Left ventricle myocardium inferior (tissue), 1 donor: ENCODE results near the gene TBC1D19. TPM values are rescaled to one million over a fixed set of nuclear protein-coding genes. Genes with fewer than 3 reads are reported as not detected.
A peak's percentile ranks its signal among the peaks of the same experiment; 100 is the strongest.

ENCODE experiments used
- DNase-seq: peaks from one replicate; pipeline ENCODE4 v3.0.0-alpha.2; 2020
- H3K27ac ChIP-seq: fragments of 200-600 bp; replicated peaks from 2 replicates; pipeline ENCODE4 v1.8.0; 2021
- H3K27me3 ChIP-seq: fragments of 200-600 bp; 2 replicates; pipeline ENCODE4 v1.8.0; 2021; ENCODE audit warnings: low read depth
- H3K36me3 ChIP-seq: fragments of 200-600 bp; 2 replicates; pipeline ENCODE4 v1.8.0; 2021
- H3K4me1 ChIP-seq: fragments of 200-600 bp; 2 replicates; pipeline ENCODE4 v1.8.0; 2021
- H3K4me3 ChIP-seq: fragments of 200-600 bp; 2 replicates; pipeline ENCODE4 v1.8.0; 2021; ENCODE audit warnings: mild to moderate bottlenecking, moderate library complexity
- H3K9me3 ChIP-seq: fragments of 200-600 bp; replicated peaks from 2 replicates; pipeline ENCODE4 v1.8.0; 2021
- CTCF ChIP-seq: fragments of 200-600 bp; IDR thresholded peaks from 2 replicates; pipeline ENCODE4 v1.8.0; 2021; ENCODE audit warnings: antibody characterized with exemption, mild to moderate bottlenecking, borderline replicate concordance
- intact Hi-C: fragments of 100-400 bp; cut with micrococcal nuclease; formaldehyde crosslinking; loops from one replicate; pipeline ENCODE4 v1.11.0; 2022
- total RNA-seq: library from RNA; stranded (reverse); fragmentation: NEBNext Ultra II Directional; extraction: Animal tissue kit (Norgen Biotek cat#: 25700); gene quantifications from one replicate; pipeline ENCODE4 v1.2.1, GENCODE V29; 2021
- donor health status: DM: no; HTN: yes; CAD: no; lungs with severe emphysema.

The TBC1D19 gene
- total RNA-seq, 1 donor from 2014 or later, result 8.6 TPM

GRCh38 chr4:26782830-26783202 lies 198.9 kb downstream of the TBC1D19 start:
- no peaks in the 10 kb centered on the region for H3K27me3 ChIP-seq
- intact Hi-C loops, result no loop called here
- H3K4me1 ChIP-seq, result peaks cover 39% of the 10 kb centered on the region
- TF ChIP-seq CTCF, result no peak
- no peak overlapping the region for H3K4me3 ChIP-seq
- DNase-seq, result no peak
- H3K36me3 ChIP-seq, result no peaks in the 10 kb centered on the region
- no peak overlapping the region for H3K27ac ChIP-seq
- H3K9me3 ChIP-seq, result no peaks in the 10 kb centered on the region

DNA sequence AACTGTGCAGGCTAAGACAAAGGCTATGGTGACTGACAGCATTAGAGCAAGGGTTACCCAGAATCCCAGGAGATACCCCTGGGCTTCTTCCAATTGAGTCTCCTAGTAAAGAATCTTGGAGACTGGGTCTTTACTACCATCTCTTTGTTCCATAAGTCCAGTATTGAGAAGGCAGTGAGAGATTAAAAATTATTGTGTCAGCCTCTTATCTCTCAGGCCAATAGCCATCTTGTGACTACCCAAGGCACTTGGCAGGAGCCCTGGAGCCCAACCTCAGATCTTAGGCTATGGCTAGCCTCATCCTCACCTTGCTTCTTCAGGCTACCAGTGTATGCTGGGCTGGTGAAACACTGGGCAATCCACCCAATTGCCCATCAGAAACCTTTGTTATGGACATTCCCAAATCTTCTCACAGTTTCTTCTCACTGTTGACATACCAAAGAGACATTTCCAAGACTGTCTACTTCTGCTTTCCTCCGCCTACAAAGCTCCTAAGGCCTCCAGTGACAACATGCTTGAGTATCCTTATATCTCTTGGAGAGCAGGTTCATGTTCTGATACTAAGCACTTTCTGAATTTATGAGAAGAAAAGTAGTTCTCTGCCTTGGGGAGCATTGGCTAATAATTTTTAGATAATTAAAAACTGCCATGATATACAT lies 200.5 kb downstream of the TBC1D19 start:
- no peak for TF ChIP-seq CTCF
- Histone ChIP-seq H3K9me3 (no peaks in the 10 kb centered on the region), H3K27me3 (no peaks in the 10 kb centered on the region), H3K4me1 (peaks cover 48% of the 10 kb centered on the region), H3K36me3 (no peaks in the 10 kb centered on the region), H3K4me3 (no peak overlapping the region), H3K27ac (no peak overlapping the region)
- no peak for DNase-seq
- intact Hi-C loops, result no loop called here

- Histone ChIP-seq H3K27ac (no peak overlapping the region), H3K36me3 (no peaks in the 10 kb centered on the region), H3K9me3 (no peaks in the 10 kb centered on the region), H3K4me1 (peaks cover 39% of the 10 kb centered on the region), H3K4me3 (no peak overlapping the region), H3K27me3 (no peaks in the 10 kb centered on the region)
- no peak for TF ChIP-seq CTCF
- intact Hi-C loops, result loop anchor here (5.0 kb wide), 1 partner anchor 222 kb away; no protein-coding TSS in a partner anchor
- DNase-seq, result no peak
Measured at GRCh38 chr4:26785312-26785711, 201.4 kb downstream of the TBC1D19 start.

DNA sequence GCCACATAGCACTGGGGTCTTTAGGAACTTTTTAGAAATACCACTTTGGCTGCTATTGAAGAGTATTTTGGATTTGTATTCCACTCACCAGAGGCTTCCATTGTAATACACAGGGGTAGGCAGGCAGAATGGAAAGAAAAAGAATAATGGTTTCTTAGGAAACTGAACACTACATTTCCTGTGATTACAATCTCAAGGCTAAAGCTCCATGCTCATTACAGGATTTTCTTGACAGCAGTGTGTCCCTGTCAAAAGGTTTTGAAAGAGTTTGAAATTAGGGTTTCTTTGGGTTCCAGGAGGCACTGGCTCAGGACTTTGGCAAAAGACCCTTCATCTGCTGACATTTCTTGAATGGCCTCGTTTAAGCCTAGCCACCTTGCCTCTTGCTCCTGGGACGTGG lies 201.9 kb downstream of the TBC1D19 start:
- H3K27me3 ChIP-seq, result no peaks in the 10 kb centered on the region
- DNase-seq, result no peak
- peaks cover 34% of the 10 kb centered on the region for H3K4me1 ChIP-seq
- TF ChIP-seq CTCF, result no peak
- H3K9me3 ChIP-seq, result no peaks in the 10 kb centered on the region
- no peaks in the 10 kb centered on the region for H3K36me3 ChIP-seq
- intact Hi-C loops, result loop anchor here (5.0 kb wide), 1 partner anchor 221 kb away; no protein-coding TSS in a partner anchor
- no peak overlapping the region for H3K4me3 ChIP-seq
- no peak overlapping the region for H3K27ac ChIP-seq

DNA sequence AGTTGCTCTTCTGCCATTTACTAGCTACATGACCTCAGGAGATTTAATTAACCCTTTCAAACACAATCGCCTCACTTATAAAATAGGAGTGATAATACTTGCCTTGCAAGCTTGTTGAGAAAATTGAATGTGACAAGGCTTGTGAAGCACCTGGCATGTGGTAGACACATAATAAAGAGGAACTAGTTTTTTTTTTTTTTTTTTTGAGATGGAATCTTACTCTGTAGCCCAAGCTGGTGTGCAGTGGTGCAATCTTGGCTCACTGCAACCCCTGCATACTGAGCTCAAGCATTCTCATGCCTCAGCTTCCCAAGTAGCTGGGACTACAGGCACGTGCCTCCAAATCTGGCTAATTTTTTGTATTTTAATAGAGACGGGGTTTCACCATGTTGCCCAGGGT lies 203.0 kb downstream of the TBC1D19 start:
- no peaks in the 10 kb centered on the region for H3K9me3 ChIP-seq

More for the DNA sequence above, 203.0 kb downstream of the TBC1D19 start:
- no peak for TF ChIP-seq CTCF
- intact Hi-C loops, result loop anchor here (5.0 kb wide), 1 partner anchor 220 kb away; no protein-coding TSS in a partner anchor
- H3K27ac ChIP-seq, result peak overlapping the region; percentile 74
- no peaks in the 10 kb centered on the region for H3K27me3 ChIP-seq
- H3K4me3 ChIP-seq, result no peak overlapping the region
- DNase-seq, result no peak
- peaks cover 26% of the 10 kb centered on the region for H3K4me1 ChIP-seq
- H3K36me3 ChIP-seq, result no peaks in the 10 kb centered on the region
